HG03469 (cell line): Measurements from ENCODE around the gene RABL6.

Experiments
- ATAC-seq: cut with Tn5 transposase; IDR thresholded peaks from one replicate; pipeline ENCODE4 v1.9.1; 2021; ENCODE audit warnings: mild to moderate bottlenecking, moderate library complexity, moderate number of reproducible peaks; ENCODE audit not compliant: unreplicated experiment

RABL6 gene

DNA sequence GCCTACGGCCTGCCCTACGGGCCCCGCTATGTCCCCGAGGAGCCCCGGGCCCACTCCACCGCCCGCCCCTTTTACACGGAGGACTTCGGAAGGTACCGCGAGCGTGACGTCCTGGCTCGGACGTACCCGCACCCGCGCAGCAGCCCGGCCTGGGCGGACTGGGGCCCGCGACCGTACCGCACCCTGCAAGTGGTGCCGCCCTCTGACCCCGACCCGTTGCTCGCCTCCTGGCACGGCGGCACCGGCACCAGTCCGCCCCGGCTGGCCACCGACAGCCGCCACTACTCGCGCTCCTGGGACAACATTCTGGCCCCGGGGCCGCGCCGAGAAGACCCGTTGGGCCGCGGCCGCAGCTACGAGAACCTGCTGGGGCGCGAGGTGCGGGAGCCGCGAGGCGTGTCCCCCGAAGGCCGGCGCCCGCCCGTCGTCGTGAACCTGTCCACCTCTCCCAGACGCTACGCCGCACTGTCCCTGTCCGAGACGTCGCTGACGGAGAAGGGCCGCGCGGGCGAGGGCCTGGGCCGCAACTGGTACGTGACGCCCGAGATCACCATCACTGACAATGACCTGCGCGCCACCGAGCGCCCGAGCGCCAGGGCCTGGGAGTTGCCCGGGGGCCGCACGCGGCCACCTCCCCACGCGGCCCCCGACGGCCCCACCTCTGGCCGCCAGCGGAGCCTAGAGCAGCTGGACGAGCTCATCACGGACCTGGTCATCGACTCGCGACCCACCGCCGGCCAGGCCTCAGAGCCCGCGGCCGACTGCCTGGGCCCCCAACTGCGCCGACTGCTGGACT, 37.9 kb downstream of the RABL6 start:
- ATAC-seq: no peak

DNA sequence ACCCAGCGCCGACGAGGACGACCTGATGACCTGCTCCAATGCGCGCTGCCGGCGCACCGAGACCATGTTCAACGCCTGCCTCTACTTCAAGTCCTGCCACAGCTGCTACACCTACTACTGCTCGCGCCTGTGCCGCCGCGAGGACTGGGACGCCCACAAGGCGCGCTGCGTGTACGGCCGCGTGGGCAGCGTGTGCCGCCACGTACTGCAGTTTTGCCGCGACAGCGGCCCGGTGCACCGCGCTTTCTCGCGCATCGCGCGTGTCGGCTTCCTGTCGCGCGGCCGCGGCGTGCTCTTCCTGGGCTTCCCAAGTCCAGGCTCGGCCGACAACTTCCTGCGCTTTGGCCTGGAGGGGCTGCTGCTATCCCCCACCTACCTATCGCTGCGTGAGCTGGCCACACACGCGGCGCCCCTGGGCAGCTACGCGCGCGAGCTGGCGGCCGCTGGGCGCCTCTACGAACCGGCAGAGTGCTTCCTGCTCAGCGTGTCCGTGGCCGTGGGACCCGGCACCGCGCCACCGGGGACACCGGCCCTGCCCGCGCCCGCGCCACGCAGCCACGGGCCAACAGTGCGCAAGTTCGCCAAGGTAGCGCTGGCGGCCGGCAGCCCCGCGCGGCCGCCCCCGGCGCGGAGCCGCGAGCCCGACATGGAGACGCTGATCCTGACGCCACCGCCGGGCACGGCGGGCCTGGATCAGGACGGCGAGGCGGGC, 38.8 kb downstream of the RABL6 start:
- ATAC-seq: no peak

DNA sequence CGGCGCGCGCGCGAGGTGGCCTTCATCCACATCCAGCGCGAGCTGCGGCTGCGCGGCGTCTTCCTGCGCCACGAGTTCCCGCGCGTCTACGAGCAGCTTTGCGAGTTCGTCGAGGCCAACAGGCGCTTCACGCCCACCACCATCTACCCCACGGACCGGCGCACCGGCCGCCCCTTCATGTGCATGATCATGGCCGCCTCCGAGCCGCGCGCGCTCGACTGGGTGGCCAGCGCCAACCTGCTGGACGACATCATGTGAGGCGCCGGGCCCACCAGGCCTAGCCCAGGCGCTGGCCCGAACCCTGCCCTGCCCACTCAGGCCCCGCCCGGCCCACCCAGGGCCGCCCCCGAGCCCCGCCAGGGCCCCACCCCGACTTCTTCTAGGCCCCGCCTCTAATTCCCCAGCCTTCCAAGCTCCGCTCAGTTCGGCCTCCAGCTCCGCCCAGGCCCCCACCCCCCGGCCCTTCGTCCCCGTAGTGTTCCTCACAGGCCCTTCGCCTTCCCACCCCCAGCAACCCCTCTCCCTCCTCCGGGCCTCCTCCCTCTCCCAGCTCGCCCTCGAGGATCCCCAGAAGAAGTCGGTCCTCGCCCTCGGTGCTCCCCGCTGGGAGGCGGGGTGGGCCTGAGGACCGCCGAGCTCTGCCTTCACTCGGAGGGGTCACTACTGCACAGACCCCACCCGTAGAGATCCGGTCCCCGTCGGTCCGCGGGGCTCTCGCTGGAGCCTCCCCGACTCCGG, 39.5 kb downstream of the RABL6 start:
- no peak for ATAC-seq

DNA sequence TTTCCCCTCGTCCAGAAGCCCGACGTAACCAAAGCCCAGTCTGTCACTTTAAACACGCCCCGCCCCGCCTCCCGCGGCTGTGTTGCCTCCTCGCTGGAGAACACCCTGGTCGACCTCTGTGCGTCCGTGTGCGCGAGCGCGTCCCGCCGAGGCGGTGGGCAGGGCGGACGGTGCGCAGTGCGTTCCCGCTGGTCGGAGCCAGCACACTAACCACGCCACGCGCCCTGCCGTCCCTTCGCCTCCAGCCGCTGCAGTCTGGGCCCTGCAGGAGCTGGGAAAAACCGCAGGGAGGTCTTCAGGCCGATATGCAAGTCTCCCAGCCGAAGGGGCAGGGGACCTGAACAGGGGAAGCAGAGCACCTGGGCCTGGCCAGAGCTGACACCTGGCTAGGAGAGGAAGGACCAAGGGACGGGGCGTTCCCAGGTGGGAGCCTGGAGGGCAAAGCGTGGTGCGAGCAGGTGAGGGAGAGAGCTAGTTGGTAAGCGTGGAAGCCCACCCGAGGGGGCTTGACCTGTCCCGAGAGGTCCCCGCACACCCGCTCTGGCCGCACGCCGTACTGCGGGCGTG, 40.2 kb downstream of the RABL6 start:
- ATAC-seq: no peak

DNA sequence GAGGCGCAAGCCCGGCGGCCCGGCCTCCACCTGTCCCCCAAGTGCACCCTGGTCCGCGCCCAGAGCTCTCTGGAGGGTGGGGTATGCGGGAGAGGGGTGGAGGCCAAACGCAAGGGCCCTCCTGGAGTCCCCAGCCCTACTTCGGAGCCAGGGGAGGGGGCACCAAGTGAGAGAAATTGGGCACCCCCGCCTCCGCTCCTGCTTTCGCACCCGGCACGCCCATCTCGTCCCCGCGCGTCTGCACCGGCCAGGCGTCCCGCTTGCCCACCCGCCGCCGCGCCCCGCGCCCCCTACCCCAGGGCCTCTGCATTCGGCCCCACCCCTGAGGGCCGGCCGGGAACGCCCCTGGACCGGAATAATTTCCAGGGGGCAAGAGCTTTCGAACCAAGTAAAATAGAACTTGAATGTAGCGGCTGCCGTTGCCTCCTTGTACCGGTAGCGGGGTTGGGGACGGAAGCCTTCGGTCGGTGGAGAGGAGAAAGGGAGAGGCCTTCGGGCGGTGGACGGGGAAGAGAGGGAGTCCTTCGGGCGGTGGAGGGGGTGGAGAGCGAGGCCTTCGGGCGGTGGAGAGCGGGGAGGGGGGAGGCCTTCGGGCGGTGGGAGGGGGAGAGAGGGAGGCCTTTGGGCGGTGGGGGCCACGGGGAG, 40.8 kb downstream of the RABL6 start:
- no peak for ATAC-seq

DNA sequence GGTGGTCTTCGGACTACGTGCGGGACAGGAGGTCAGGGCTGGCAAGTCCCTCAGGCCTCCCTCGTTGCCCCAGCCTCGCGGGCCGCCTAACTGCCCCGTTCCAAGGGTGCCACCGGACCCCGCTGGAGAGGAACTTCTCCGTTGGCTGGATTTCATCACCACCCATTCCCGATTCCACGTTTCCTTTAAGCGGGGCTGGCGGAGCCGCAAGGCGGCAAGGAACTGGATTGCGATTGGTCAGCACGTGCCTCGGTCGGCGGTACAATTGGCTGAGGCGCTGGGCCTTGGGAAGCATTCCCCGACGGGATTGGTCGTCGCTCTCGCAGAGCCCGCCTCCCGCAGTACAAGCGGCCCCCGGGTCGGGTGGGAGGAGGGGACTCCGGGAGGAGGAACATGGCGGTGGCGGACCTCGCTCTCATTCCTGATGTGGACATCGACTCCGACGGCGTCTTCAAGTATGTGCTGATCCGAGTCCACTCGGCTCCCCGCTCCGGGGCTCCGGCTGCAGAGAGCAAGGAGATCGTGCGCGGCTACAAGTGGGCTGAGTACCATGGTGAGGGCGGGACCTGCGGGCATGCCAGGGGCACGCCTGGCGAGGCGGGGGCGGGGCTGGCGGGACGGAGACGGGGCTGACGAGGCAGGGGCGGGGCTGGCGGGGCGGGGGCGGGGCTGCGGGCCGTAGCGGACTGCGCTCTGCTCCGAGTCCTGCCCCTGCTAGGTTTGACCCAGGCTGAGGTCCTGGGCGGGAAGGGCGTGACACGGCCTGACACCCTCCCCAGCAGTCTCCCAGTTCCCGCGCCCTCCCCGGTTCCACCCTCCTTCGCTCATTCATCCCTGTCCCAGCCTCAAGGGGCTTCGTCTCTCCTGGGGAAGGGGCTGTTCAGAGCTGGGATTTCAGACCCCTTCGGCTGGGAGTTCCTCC, 41.6 kb downstream of the RABL6 start, which contains the start of gene PHPT1:
PHPT1 (plus strand) TSS at position 372 of the 922 bp plus-strand sequence; CDS start at position 394, 22 bp downstream.
- ATAC-seq: peak; percentile 45

DNA sequence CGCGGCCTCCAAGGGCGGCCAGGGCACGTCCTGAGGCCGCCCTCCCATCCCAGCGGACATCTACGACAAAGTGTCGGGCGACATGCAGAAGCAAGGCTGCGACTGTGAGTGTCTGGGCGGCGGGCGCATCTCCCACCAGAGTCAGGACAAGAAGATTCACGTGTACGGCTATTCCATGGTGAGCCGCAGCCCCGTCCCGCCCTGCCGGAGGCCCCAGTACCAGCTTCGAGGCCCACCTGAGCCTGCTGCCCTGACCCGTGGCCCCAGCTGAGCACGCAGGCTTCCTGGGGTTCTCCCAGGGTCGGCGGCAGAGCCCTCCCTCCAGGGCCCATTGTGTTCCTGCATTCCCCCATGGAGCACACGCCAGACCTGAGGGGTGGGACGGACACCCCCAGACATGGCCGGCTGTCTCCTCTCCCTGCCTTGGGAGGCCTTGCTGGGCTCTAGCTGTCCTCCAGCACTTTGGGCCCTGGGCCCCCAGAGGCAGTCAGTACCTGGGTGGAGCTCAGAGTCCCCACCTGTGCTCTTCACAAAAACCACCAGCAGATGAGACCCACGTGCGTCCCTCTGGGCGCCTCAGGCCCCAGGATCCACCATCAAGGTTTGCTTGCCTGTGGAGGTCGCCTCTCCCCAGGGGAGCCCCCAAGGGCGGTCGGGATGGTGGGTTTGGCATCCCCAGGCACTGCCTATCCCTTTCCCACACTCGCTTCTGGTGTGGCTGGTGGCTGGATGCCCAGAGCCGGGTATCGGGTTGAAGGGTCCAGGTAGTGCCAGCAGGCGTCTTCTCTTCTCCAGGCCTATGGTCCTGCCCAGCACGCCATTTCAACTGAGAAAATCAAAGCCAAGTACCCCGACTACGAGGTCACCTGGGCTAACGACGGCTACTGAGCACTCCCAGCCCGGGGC, 42.5 kb downstream of the RABL6 start:
- no peak for ATAC-seq

DNA sequence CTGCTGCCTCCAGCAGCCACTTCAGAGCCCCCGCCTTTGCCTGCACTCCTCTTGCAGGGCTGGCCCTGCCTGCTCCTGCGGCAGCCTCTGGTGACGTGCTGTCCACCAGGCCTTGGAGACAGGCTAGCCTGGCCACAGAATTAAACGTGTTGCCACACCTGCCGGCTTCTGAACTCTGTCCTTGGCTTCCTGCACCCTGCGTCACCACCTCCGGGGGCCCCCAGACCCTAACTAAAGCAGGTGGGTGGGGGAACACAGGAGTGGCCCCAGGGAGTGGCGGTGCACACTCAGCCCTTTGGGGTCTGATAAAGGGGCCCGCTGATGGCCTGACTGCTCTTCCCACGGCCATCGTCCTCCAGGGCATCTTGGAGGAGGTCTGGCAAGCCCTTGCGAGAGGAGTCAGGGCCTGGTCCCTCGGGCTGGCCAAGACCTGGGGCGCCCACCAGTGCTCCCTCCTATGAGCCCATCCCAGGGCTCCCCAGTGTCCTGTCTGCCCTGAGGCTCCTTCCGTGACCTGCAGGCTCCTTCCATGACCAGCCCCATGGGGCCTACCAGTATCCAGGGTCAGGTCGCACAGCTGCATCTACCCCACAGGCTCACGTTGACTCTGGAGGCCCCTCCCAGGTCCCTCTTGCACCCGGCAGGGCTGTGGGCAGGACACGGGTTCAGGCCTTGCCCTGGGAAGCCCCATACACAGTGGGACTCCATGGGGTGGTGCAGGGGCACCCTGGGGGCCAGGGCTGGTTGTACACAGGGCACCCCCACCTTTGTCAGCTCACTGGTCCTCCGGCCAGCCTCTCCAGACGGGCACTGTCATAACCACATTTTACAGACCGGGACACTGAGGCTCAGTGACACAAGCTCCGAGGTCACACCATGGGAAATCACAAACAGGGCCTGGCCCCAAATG, 43.4 kb downstream of the RABL6 start:
- no peak for ATAC-seq

DNA sequence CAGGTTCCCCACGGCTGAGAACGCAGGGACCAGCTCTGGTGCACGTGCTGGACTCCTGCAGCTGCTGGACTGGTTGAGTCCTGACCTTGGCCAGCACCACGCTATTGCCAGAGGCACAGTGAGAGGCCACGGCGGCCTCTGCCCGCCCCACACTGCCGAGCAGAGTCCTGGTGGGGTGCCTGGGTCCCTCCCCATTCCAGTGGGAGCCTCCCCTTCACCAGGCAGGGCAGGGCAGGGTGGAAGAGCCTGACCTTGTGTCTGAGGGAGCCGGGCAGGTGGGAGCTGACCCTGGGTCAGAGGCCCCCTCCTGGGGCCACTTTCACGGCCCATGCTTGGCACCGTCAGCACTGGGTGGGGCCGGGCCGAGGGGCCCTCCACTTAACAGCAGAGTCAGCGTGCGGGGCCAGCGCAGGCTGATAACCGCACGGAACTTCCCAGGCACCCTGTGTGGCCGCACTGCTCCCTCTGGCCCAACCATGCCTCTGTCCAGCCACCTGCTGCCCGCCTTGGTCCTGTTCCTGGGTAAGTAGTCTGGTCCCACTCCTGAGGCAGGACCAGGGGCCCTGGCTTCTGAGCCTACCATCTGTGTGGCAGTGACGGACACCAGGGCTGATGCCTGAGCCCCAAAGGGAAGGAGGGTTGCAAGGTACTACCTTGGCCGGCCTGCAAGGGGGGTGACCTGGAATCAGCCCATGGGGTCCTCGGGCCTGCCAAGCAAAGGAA, 44.4 kb downstream of the RABL6 start, which contains the start of gene MAMDC4:
MAMDC4 (plus strand) TSS at position 406 of the 723 bp plus-strand sequence; CDS start at position 477, 71 bp downstream.
- no peak for ATAC-seq

DNA sequence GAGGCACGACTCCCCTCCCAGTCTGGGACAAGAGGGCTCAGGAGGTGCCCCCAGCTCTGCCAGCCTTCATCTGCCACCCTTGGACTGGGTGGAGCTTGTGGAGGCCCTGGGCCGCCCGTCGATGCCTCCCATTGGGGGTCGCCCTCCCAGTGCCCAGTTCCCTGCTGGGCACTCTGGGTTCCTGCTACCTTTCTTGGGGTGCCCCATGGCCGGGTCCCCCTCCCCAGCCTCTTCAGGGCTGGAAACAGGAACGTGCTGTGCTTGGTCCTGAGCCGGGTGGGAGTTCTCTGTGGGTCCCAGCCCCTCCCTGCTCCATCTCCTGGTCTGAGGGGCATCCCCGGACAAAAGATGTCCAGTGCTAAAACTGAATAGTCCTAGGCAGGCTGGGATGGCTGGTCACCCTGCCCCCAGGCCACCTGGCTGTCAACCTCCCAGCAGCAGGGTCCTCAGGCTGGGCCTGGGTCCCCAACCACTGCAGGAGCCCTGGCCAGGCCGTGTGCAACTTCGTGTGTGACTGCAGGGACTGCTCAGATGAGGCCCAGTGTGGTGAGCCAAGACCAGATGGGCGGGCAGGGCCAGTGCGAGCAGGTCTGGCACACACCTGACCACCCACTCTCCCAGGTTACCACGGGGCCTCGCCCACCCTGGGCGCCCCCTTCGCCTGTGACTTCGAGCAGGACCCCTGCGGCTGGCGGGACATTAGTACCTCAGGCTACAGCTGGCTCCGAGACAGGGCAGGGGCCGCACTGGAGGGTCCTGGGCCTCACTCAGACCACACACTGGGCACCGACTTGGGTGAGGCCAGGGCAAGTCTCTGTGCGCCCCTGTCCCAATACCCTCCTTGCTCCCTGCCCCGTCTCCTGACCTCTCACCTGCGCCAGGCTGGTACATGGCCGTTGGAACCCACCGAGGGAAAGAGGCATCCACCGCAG, 45.2 kb downstream of the RABL6 start:
- ATAC-seq: no peak

DNA sequence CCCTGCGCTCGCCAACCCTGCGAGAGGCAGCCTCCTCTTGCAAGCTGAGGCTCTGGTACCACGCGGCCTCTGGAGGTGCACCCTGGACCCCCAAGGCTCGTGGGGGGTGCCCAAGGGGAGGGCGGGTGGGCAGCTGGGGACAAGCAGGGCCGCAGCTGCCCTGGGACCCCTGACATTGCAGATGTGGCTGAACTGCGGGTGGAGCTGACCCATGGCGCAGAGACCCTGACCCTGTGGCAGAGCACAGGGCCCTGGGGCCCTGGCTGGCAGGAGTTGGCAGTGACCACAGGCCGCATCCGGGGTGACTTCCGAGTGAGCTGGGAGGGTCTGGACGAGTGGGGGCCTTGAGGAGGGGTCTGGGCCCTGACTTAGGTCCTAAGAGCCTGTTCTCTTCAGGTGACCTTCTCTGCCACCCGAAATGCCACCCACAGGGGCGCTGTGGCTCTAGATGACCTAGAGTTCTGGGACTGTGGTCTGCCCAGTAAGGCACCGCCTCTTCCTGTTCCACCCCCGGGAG, 45.9 kb downstream of the RABL6 start:
- ATAC-seq: no peak

DNA sequence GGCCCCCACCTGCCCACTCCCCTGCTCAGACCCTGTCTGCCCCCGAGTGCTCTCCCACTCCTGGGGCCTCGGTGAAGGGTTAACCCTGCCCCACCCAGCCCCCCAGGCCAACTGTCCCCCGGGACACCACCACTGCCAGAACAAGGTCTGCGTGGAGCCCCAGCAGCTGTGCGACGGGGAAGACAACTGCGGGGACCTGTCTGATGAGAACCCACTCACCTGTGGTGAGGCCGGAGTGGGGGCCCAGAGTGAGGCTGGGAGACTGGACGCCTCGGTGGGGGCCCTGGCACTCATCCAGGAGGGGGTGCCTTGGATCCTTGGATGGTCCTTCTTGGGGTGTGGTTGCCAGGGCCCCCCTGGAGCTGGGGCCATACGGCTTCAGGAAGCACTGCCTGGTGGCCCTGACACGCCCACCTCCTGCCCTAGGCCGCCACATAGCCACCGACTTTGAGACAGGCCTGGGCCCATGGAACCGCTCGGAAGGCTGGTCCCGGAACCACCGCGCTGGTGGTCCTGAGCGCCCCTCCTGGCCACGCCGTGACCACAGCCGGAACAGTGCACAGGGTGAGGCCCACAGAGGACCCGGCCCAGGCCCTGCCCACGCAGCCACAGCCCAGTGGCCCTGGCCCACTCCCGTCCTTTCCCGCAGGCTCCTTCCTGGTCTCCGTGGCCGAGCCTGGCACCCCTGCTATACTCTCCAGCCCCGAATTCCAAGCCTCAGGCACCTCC, 46.5 kb downstream of the RABL6 start:
- no peak for ATAC-seq

DNA sequence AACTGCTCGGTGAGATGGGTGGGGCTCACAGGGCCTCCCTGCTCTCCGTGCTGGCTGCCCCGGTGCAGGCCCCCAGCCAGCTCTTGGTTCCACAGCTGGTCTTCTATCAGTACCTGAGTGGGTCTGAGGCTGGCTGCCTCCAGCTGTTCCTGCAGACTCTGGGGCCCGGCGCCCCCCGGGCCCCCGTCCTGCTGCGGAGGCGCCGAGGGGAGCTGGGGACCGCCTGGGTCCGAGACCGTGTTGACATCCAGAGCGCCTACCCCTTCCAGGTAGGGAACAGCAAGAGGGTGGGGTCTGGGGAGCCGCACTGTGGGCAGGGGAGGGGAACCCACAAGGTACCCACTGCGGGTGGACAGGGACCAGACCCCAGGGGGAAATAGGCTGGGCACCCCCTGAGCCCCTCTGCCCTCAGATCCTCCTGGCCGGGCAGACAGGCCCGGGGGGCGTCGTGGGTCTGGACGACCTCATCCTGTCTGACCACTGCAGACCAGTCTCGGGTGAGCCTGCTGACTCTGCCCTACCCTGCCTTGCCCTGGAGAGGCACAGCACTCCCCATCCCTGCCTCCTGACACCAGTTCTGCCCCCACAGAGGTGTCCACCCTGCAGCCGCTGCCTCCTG, 47.2 kb downstream of the RABL6 start:
- ATAC-seq: no peak

DNA sequence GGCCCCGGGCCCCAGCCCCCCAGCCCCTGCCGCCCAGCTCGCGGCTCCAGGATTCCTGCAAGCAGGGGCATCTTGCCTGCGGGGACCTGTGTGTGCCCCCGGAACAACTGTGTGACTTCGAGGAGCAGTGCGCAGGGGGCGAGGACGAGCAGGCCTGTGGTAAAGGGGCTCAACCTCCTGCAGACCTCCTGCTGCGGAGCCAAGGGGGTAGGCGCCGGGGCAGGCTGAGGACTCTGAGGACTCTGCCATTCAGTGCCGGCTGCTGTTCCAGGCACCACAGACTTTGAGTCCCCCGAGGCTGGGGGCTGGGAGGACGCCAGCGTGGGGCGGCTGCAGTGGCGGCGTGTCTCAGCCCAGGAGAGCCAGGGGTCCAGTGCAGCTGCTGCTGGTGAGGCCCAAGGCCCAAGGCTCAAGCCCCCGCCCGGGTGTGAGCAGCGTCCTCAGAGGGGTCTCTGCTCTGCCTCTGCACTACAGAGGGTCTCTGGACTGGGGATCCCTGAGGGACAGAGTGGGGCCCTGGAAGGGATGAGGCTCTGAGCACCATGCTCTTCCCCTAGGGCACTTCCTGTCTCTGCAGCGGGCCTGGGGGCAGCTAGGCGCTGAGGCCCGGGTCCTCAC, 47.8 kb downstream of the RABL6 start:
- ATAC-seq: no peak
